GM19043 (cell line): ENCODE measurements around the gene ABHD8.
"Not testable (repeated sequence)": the region's sequence is repeated elsewhere in the genome, so short reads cannot be mapped to it uniquely, and the experiment has no call there.

ENCODE experiments used
- ATAC-seq: cut with Tn5 transposase; IDR thresholded peaks from one replicate; pipeline ENCODE4 v1.9.1; 2021; ENCODE audit warnings: low read depth; ENCODE audit not compliant: unreplicated experiment

Gene ABHD8

GRCh38 chr19:17302391-17303166 lies 646 bp downstream of the ABHD8 start:
- ATAC-seq: no peak

DNA sequence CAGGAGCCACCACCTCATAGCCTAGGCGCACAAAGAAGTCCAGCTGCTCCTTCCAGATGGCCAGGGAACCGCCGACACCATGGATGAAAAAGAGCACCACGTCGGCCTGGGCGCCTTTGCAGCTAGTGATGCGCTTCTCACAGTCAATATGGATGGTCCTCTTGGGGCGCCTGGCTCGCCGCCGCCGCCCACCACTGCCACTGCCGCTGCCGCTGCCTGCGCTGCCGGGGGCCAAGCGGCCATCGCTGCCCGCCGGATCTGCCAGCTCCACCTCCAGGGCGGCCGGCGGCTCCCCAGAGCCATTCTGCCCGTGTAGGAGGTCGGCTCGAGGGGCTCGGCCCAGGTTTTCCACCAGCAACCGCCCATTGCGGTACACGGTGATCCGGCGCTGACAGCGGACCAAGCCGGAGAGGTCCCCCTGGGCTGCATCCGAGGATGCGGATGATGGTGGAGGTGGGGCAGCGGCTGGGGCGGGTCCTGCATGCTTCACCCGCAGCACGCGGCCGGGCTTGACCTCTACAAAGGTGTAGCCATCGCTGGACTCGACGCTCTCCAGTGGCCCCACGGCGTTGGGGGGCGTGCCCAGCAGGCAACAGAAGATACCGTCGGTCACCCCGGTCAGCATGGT lies 2.1 kb downstream of the ABHD8 start:
- no peak for ATAC-seq

DNA sequence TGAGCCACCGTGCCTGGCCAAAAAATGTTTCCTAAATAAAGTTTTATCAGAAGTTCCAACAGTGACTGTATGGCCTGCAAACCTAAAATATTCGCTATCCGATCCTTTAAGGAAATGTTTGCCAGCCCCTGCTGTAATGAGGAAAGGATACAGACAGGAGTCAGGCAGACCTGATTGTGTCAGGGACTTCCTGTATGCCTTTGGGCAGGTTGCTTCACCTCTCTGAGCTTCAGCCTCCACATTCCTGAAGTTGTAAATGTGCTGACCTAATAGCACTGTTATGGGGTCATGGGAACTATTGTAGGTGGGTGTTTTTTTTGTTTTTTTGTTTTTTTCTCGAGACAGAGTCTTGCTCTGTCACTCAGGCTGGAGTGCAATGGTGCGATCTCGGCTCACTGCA lies 6.2 kb downstream of the ABHD8 start:
- ATAC-seq: no peak

DNA sequence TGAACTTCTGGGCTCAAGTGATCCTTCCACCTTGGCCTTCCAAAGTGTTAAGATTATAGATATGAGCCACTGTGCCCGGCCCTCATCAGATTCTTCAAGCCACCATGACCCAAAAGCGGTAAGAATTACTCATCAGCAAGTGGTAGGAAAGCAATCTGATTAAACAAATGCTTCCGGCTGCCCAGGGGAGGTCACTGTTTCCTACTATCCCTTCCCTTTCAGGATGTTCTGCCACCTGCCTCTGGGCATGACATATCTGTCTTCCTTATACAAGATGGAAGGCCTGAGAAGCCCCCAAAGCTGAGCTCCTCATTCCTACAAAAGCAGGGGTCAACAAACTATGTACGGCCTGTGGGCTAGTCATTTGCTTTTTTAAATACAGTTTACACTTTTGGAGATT lies 7.0 kb downstream of the ABHD8 start:
- ATAC-seq: no peak

DNA sequence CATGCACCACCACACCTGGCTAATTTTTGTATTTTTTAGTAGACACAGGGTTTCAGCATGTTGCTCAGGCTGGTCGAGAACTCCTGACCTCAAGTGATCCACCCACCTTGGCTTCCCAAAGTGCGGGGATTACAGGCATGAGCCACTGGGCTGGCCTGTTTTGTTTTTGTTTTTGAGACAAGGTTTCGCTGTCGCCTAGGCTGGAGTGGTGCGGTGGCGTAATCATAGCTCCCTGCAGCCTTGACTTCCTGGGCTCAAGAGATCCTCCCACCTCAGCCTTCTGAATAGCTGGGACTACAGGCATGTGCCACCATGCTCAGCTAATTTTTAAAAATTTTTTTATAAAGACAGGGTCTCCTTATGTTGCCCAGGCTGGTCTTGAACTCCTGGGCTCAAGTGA lies 7.7 kb downstream of the ABHD8 start:
- not testable (repeated sequence) for ATAC-seq

GRCh38 chr19:17294051-17294891 lies 9.0 kb downstream of the ABHD8 start:
- ATAC-seq: no peak

GRCh38 chr19:17293605-17294004 lies 9.6 kb downstream of the ABHD8 start:
- no peak for ATAC-seq

DNA sequence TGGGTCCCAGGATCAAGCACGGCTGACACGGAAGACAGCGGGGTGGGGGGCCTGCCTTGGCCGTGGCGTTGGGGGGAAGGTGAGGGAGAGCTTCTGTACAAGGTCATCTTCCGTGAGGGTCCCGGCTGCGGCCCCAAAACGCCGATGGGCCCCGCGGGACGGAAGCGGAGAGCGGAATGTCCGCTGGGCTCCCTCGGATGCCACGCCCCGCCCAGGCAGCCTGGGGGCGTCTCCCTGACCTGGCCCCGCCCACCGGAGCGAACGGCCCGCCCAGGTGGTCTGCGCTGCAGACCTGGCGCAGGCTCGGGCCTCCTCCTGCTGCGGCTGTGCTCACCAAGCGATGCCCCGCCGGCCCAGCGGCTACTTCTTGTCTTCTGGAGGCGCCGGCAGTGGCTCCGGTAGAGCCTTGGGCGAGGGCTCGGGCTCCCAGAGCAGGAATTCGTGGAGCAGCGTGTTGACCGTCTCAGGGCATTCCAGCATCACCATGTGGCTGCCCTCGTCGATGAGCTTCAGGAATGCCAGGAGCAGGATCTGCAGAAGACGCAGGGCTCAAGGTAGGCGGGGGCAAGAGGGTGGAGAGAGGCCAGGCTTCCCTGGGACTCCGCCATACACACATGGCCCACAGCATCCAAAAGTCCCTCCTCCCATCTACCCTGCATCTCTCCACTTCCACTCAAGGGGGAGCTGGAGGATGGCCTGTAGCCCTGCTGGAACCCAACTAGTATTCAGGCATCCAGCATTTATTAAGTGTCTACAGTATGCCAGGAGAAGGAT lies 10.7 kb downstream of the ABHD8 start:
- peak; percentile 71 for ATAC-seq

- ATAC-seq: no peak
Measured at GRCh38 chr19:17289489-17289888, 13.7 kb downstream of the ABHD8 start.

GRCh38 chr19:17286752-17287151 lies 16.5 kb downstream of the ABHD8 start:
- no peak for ATAC-seq

DNA sequence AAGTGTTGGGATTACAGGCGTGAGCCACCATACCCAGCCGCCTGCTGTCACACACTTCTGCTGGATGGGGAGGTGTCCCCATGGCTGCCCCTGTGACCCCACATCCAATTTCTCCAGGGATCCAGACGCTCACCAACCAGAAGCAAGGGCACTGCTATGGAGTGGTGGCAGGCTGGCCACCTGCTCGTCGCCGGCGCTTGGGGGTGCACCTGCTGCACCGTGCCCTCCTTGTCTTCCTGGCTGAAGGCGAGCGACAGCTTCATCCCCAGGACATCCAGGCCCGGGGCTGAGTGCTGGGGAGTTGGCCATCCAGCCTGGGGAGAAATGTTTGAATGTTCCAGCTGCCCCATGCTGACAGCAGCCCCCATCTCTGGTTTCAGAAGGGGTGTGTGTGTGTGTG lies 17.0 kb downstream of the ABHD8 start:
- no peak for ATAC-seq

GRCh38 chr19:17285415-17286135 lies 17.6 kb downstream of the ABHD8 start:
- no peak for ATAC-seq

DNA sequence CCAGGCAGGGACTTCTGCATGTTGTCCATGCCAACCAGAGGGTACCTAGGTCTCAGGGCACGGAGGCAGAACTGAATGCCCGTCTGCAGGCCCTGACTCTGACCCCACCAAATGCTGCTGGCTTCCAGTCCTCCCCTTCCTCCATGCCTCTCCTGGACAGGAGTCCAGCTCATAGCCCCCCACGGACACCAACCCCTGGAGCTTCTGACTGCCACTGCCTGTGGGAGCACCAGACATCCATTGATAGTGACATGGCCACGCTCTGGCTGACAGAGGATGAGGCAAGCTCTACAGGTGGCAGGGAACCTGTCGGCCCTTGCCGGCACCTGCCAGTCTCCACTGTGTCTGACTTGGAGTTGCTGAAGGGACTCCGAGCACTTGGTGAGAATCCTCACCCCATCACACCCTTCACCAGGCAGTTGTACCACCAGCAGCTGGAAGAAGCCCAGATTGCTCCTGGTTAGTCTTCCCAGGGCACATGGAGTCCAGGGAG lies 19.7 kb downstream of the ABHD8 start:
- no peak for ATAC-seq

DNA sequence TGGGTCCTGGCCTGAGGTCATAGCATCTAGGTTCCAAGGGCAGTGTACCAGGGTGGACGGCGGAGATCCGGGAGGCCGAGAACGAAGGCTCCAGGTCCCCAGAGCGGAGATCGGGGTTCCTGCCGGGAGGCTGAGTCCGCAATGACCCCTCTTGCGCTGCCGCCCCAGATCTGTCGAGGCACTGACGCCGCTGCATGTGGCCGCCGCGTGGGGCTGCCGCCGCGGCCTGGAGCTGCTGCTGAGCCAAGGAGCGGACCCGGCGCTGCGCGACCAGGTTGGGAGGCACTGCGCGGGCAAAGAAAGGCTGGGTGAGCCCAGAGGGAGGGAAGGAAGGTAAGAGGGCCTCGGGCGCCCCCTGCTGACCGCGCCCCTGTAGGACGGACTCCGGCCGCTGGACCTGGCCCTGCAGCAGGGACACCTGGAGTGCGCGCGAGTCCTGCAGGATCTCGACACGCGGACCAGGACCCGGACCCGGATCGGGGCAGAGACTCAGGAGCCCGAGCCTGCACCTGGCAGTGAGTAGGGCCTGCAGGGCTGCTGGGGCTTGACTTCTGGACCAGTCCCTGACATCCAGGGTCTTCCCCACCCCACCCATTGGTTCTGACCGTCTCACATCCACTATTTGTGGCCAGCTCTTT lies 20.6 kb downstream of the ABHD8 start:
- peak; percentile 70 for ATAC-seq

DNA sequence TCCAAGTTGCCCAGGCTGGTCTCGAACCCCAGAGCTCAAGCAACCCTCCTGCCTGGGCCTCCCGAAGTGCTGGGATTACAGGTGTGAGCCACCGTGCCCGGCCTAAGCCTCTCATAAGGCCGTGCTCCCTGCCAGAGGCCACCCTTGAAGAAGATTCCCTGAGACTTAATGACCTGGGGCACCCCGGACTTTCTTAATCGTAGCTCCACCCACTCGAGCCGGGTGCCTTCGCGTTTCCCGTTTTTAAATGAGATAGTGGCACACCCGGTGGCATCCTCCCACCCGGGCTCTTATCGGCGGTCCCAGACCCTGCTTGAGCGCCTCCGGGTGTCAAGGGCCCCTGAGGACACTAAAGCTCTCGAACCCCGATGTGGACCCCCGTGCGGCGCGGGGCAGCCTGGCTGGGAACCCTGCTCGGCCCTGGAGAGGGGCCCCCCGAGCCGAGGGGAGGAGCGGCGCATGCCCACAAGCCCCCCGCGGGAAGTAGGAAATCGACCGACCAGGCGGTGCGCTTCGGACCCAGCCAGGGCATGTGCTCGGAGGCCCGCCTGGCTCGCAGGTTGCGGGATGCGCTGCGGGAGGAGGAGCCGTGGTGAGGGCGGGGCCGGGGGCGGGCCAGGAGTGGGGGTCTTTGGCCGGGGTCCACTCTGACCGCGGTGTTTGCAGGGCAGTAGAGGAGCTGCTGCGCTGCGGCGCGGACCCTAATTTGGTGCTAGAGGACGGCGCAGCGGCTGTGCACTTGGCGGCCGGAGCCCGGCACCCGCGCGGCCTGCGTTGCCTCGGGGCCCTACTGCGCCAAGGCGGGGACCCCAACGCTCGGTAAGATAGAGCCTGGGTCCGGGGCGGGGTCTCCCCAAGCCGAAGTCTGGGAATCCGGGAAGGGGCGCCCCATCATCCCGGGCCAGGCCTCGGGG lies 21.6 kb downstream of the ABHD8 start, which contains the start of gene ANKLE1:
Gene ANKLE1, plus strand, starts transcription at position 511 of the 914 bp plus-strand sequence. Its CDS starts 20 bp downstream, at position 531.
- ATAC-seq: no peak

GRCh38 chr19:17279436-17279835 lies 23.8 kb downstream of the ABHD8 start:
- no peak for ATAC-seq

GRCh38 chr19:17275441-17276175 lies 27.6 kb downstream of the ABHD8 start:
- ATAC-seq: no peak
